ENCODE measurements around the gene SCN4A. TPM values are rescaled to one million over a fixed set of nuclear protein-coding genes. Genes with fewer than 3 reads are reported as not detected.

SCN4A gene
- total RNA-seq, 1 experiment from 2014 or later = 0.03 TPM

- Histone ChIP-seq H3K4me3 (ENCODE audit: low read depth in 2 of 2, low read length in 2 of 2) (no peak overlapping the region), H3K36me3 (ENCODE audit: control insufficient read depth, insufficient read depth, low read length) (no peaks in the 10 kb centered on the region), H3K4me1 (ENCODE audit: control insufficient read depth, insufficient read depth, low read length) (peaks cover 4% of the 10 kb centered on the region; the same call in 1 of the 2 replicates), H3K9me3 (ENCODE audit: control insufficient read depth, insufficient read depth, low read depth, low read length) (no peaks in the 10 kb centered on the region), H3K27me3 (ENCODE audit: control insufficient read depth, insufficient read depth, low read length) (no peaks in the 10 kb centered on the region), H3K27ac (ENCODE audit: low read length) (no peak overlapping the region)
- BruUV-seq (replicated peaks) = no TSS peak
- in situ Hi-C loops (cut with HindIII; ENCODE audit: low pct_unique_long_range_greater_than_20kb, low sequenced_read_pairs) = no loop called here
- CTCF ChIA-PET = interaction anchor here (0.5 kb wide), 1 partner anchor 18 kb away, joined by 3 read pairs; no protein-coding TSS in a partner anchor
- ATAC-seq (no peak), DNase-seq (ENCODE audit: low read depth, low spot score) (no peak)
- POLR2A ChIA-PET = no interaction called here
- TF ChIP-seq TCF7L2 (IDR thresholded peaks at IDR 0.05; ENCODE audit: low read depth, low read length) = no peak
- TF ChIP-seq SIN3A (IDR thresholded peaks at IDR 0.05; ENCODE audit: borderline replicate concordance, insufficient read depth, low read depth, low read length) = no peak
- no peak for TF ChIP-seq POLR2AphosphoS5 (IDR thresholded peaks at IDR 0.05; ENCODE audit: low read depth, low read length)
- no peak for TF ChIP-seq CTCF (IDR thresholded peaks at IDR 0.05)
- TF ChIP-seq REST (IDR thresholded peaks at IDR 0.05; ENCODE audit: insufficient read depth in 1 of 2, low read depth in 2 of 2, low read length in 1 of 2) = no peak
- intact Hi-C loops (cut with micrococcal nuclease; ENCODE audit: unreplicated experiment) = no loop called here
These were observed 4.0 kb upstream of the SCN4A start for GRCh38 chr17:63976702-63977101.

- CTCF ChIA-PET = interaction anchor here (1.2 to 1.4 kb wide), 2 partner anchors 9 to 29 kb away, joined by 4 to 8 read pairs; no protein-coding TSS in a partner anchor
- no peaks in the 10 kb centered on the region for H3K36me3 ChIP-seq (ENCODE audit: control insufficient read depth, insufficient read depth, low read length)
- no peak for ATAC-seq
- BruUV-seq (replicated peaks) = no TSS peak
- H3K9me3 ChIP-seq (ENCODE audit: control insufficient read depth, insufficient read depth, low read depth, low read length) = no peaks in the 10 kb centered on the region
- intact Hi-C loops (cut with micrococcal nuclease; ENCODE audit: unreplicated experiment) (no loop called here), in situ Hi-C loops (cut with HindIII; ENCODE audit: low pct_unique_long_range_greater_than_20kb, low sequenced_read_pairs) (no loop called here)
- no peak overlapping the region for H3K4me3 ChIP-seq (ENCODE audit: low read depth in 2 of 2, low read length in 2 of 2)
- no peaks in the 10 kb centered on the region for H3K27me3 ChIP-seq (ENCODE audit: control insufficient read depth, insufficient read depth, low read length)
- no peak overlapping the region for H3K27ac ChIP-seq (ENCODE audit: low read length)
- H3K4me1 ChIP-seq (ENCODE audit: control insufficient read depth, insufficient read depth, low read length) = peaks cover 4% of the 10 kb centered on the region; the same call in 1 of the 2 replicates
- POLR2A ChIA-PET = no interaction called here
- TF ChIP-seq TCF7L2 (IDR thresholded peaks at IDR 0.05; ENCODE audit: low read depth, low read length) = no peak
- no peak for TF ChIP-seq REST (IDR thresholded peaks at IDR 0.05; ENCODE audit: insufficient read depth in 1 of 2, low read depth in 2 of 2, low read length in 1 of 2)
- DNase-seq (ENCODE audit: low read depth, low spot score) = no peak
These were observed 2.9 kb upstream of the SCN4A start for GRCh38 chr17:63975541-63976092.
